ENCODE results near the gene SAMD8.

- TF ChIP-seq CTCF (IDR thresholded peaks at IDR 0.05) (no peak), POLR2A (IDR thresholded peaks at IDR 0.05; ENCODE audit: low read depth) (no peak)
Observed at GRCh38 chr10:75074711-75075445, 36.6 kb upstream of the SAMD8 start.

Measured in esophagus muscularis mucosa (tissue), 3 donors.